A549 treated with CORT108297 at 1 μM for 4 hours (cell line): ENCODE results near the gene TCF23. TPM values are rescaled to one million over a fixed set of nuclear protein-coding genes. Genes with fewer than 3 reads are reported as not detected.

Experiments
- total RNA-seq: library from RNA; stranded (reverse); fragments of 200-300 nt; extraction: Qiagen RNA extraction; gene quantifications from 5 replicates; pipeline ENCODE4 v1.2.3, GENCODE V29; 2022

TCF23 gene
- not detected in 5 replicates for total RNA-seq

GRCh38 chr2:27148801-27149439 is at the start of gene TCF23:
TSS of gene TCF23 (plus strand) at chr2:27149004. CDS start at chr2:27149134, 130 bp downstream.

GRCh38 chr2:27118525-27119329 is 30.1 kb upstream of the TCF23 start, which contains the start of gene CGREF1:
TSS of gene CGREF1 (minus strand) at chr2:27119128. CDS start at chr2:27104366, 14,762 bp downstream.

GRCh38 chr2:27123302-27124150 is 25.3 kb upstream of the TCF23 start, which contains the start of gene ABHD1:
TSS of gene ABHD1 (plus strand) at chr2:27123815. CDS start at chr2:27123949, 134 bp downstream.

GRCh38 chr2:27133905-27134780 is 14.7 kb upstream of the TCF23 start, which contains the start of gene PREB:
TSS of gene PREB (minus strand) at chr2:27134636. CDS start at chr2:27134421, 215 bp downstream.

GRCh38 chr2:27139310-27139709 is 9.5 kb upstream of the TCF23 start, which contains the start of gene PRR30:
TSS of gene PRR30 (minus strand) at chr2:27139410. CDS start at chr2:27138329, 1,081 bp downstream.

Other genes with a start within 250 kb of the TCF23 start
- 12.2 to 14.0 TPM (median 12.7 TPM) in 5 replicates for gene MAPRE3, start 178.4 kb upstream of the TCF23 start, total RNA-seq
- 54.2 to 72.9 TPM (median 69.3 TPM) in 5 replicates for gene TMEM214, start 116.0 kb upstream of the TCF23 start, total RNA-seq
- 30.0 to 34.0 TPM (median 32.4 TPM) in 5 replicates for gene AGBL5, start 97.3 kb upstream of the TCF23 start, total RNA-seq
- gene OST4, start 77.3 kb upstream of the TCF23 start, total RNA-seq: 543 to 595 TPM (median 559 TPM) in 5 replicates
- 0.37 to 0.50 TPM (median 0.47 TPM) in 5 replicates for gene EMILIN1, start 70.4 kb upstream of the TCF23 start, total RNA-seq
- gene KHK, start 62.2 kb upstream of the TCF23 start, total RNA-seq: 7.5 to 11.0 TPM (median 9.5 TPM) in 5 replicates
- gene CGREF1, start 29.9 kb upstream of the TCF23 start, total RNA-seq: 7.2 to 8.5 TPM (median 7.7 TPM) in 5 replicates
- 1.2 to 1.8 TPM (median 1.3 TPM) in 5 replicates for gene ABHD1, start 25.2 kb upstream of the TCF23 start, total RNA-seq
- gene PREB, start 14.4 kb upstream of the TCF23 start, total RNA-seq: 52.9 to 69.5 TPM (median 65.0 TPM) in 5 replicates
- gene PRR30, start 9.6 kb upstream of the TCF23 start, total RNA-seq: not detected in 5 replicates
- gene ATRAID, start 63.0 kb downstream of the TCF23 start, total RNA-seq: 208 to 219 TPM (median 213 TPM) in 5 replicates
- gene SLC5A6, start 63.3 kb downstream of the TCF23 start, total RNA-seq: 68.6 to 73.0 TPM (median 71.5 TPM) in 5 replicates
- 58.1 to 68.9 TPM (median 65.2 TPM) in 5 replicates for gene CAD, start 68.4 kb downstream of the TCF23 start, total RNA-seq
- gene SLC30A3, start 114.0 kb downstream of the TCF23 start, total RNA-seq: 2.4 to 4.1 TPM (median 3.9 TPM) in 5 replicates
- gene DNAJC5G, start 126.4 kb downstream of the TCF23 start, total RNA-seq: not detected in 5 replicates
- gene TRIM54, start 133.4 kb downstream of the TCF23 start, total RNA-seq: 0.45 to 0.71 TPM (median 0.61 TPM) in 5 replicates
- gene UCN, start 159.4 kb downstream of the TCF23 start, total RNA-seq: 0.48 to 2.5 TPM (median 1.6 TPM) in 5 replicates
- 78.0 to 104 TPM (median 89.6 TPM) in 5 replicates for gene MPV17, start 174.1 kb downstream of the TCF23 start, total RNA-seq
- 58.8 to 66.8 TPM (median 60.2 TPM) in 5 replicates for gene GTF3C2, start 207.8 kb downstream of the TCF23 start, total RNA-seq
- gene EIF2B4, start 221.3 kb downstream of the TCF23 start, total RNA-seq: 58.7 to 63.2 TPM (median 61.4 TPM) in 5 replicates
- gene SNX17, start 221.6 kb downstream of the TCF23 start, total RNA-seq: 132 to 155 TPM (median 147 TPM) in 5 replicates
- 11.0 to 15.5 TPM (median 14.5 TPM) in 5 replicates for gene ZNF513, start 231.7 kb downstream of the TCF23 start, total RNA-seq